HFFc6 (cell line): ENCODE measurements around the gene ZNF428. TPM values are rescaled to one million over a fixed set of nuclear protein-coding genes. Genes with fewer than 3 reads are reported as not detected.

Source experiments
- DNase-seq: peaks from one replicate; pipeline ENCODE4 v3.0.0-alpha.2; 2018
- H3K27ac Mint-ChIP-seq: 2 replicates; pipeline ENCODE4 v1.8.0; 2020; ENCODE audit warnings: mild to moderate bottlenecking, mixed read lengths
- H3K27me3 Mint-ChIP-seq: 2 replicates; pipeline ENCODE4 v1.8.0; 2021; ENCODE audit warnings: mild to moderate bottlenecking, moderate library complexity, mixed read lengths; ENCODE audit not compliant: insufficient read depth
- H3K36me3 Mint-ChIP-seq: 2 replicates; pipeline ENCODE4 v1.8.0; 2021; ENCODE audit warnings: low read depth, mixed read lengths
- H3K4me1 Mint-ChIP-seq: 2 replicates; pipeline ENCODE4 v1.8.0; 2020; ENCODE audit warnings: low read depth, mixed read lengths
- H3K4me3 Mint-ChIP-seq: 2 replicates; pipeline ENCODE4 v1.8.0; 2020; ENCODE audit warnings: mild to moderate bottlenecking, moderate library complexity, mixed read lengths
- H3K9me3 Mint-ChIP-seq: 2 replicates; pipeline ENCODE4 v1.8.0; 2020; ENCODE audit warnings: mild to moderate bottlenecking, mixed read lengths
- CTCF ChIP-seq: fragments of 200-600 bp; sonication (generic); IDR thresholded peaks from 2 replicates; pipeline ENCODE4 v1.5.0; 2021; ENCODE audit warnings: antibody characterized with exemption, mild to moderate bottlenecking
- total RNA-seq, 6 experiments: library from RNA; stranded (reverse); fragmentation: NEBNext Ultra II Directional; extraction: Animal tissue kit (Norgen Biotek cat#: 25700); gene quantifications; 2 replicates in 1 of 6; 3 replicates in 5 of 6; pipeline ENCODE4 v1.2.3, GENCODE V29; 2021

The ZNF428 gene
- total RNA-seq, 6 experiments from 2014 or later = 32.2 to 42.2 (median 37.3) TPM

- H3K27me3 Mint-ChIP-seq = peaks cover 5% of the 10 kb centered on the region
- no peak overlapping the region for H3K27ac Mint-ChIP-seq
- DNase-seq = no peak
- TF ChIP-seq CTCF = no peak
- peaks cover 21% of the 10 kb centered on the region for H3K4me1 Mint-ChIP-seq
- H3K9me3 Mint-ChIP-seq = no peaks in the 10 kb centered on the region
- no peaks in the 10 kb centered on the region for H3K36me3 Mint-ChIP-seq
- H3K4me3 Mint-ChIP-seq = no peak overlapping the region
Observed at GRCh38 chr19:43622956-43623355, 3.5 kb upstream of the ZNF428 start.

- Mint-ChIP-seq H3K9me3 (no peaks in the 10 kb centered on the region), H3K27me3 (peaks cover 5% of the 10 kb centered on the region), H3K27ac (no peak overlapping the region), H3K4me1 (peaks cover 21% of the 10 kb centered on the region), H3K4me3 (no peak overlapping the region), H3K36me3 (no peaks in the 10 kb centered on the region)
- no peak for DNase-seq
- no peak for TF ChIP-seq CTCF
Observed at GRCh38 chr19:43622070-43622469, 2.6 kb upstream of the ZNF428 start.

- H3K27ac Mint-ChIP-seq = peak overlapping the region; percentile 98
- H3K4me3 Mint-ChIP-seq = peak overlapping the region; percentile 96
- H3K27me3 Mint-ChIP-seq = peaks cover 5% of the 10 kb centered on the region
- peaks cover 21% of the 10 kb centered on the region for H3K4me1 Mint-ChIP-seq
- no peak for TF ChIP-seq CTCF
- no peak for DNase-seq
- no peaks in the 10 kb centered on the region for H3K9me3 Mint-ChIP-seq
- no peaks in the 10 kb centered on the region for H3K36me3 Mint-ChIP-seq
Observed at GRCh38 chr19:43620061-43621001, 902 bp upstream of the ZNF428 start.

- TF ChIP-seq CTCF = no peak
- Mint-ChIP-seq H3K27ac (peak overlapping the region; percentile 98), H3K4me1 (peaks cover 21% of the 10 kb centered on the region), H3K27me3 (peaks cover 4% of the 10 kb centered on the region), H3K4me3 (peak overlapping the region; percentile 96), H3K9me3 (no peaks in the 10 kb centered on the region), H3K36me3 (no peaks in the 10 kb centered on the region)
- no peak for DNase-seq
Observed at GRCh38 chr19:43618921-43619261, 538 bp downstream of the ZNF428 start.

- Mint-ChIP-seq H3K4me3 (no peak overlapping the region), H3K27me3 (peaks cover 3% of the 10 kb centered on the region), H3K4me1 (peaks cover 21% of the 10 kb centered on the region), H3K27ac (no peak overlapping the region), H3K9me3 (no peaks in the 10 kb centered on the region), H3K36me3 (peaks cover 14% of the 10 kb centered on the region)
- DNase-seq = no peak
- TF ChIP-seq CTCF = no peak
Observed at GRCh38 chr19:43616954-43617353, 2.5 kb downstream of the ZNF428 start.
